Vagina (tissue), 2 donors: ENCODE measurements around the gene SALL2.

Source experiments
- CTCF ChIP-seq, 3 experiments: fragments of 450-650 bp in 2 of 3; fragments of 200-600 bp in 1 of 3; sonication (generic) in 1 of 3; IDR thresholded peaks; one replicate each; pipeline ENCODE4 v1.5.1; 2017 to 2019; ENCODE audit warnings: antibody characterized with exemption in 3 of 3, mild to moderate bottlenecking in 2 of 3, moderate library complexity in 2 of 3
- POLR2A ChIP-seq, 2 donors: fragments of 450-650 bp; IDR thresholded peaks; one replicate each; pipeline ENCODE4 v1.6.1; 2017; ENCODE audit warnings: antibody characterized with exemption in 2 of 2, mild to moderate bottlenecking in 2 of 2, moderate library complexity in 2 of 2

- TF ChIP-seq CTCF (IDR thresholded peaks at IDR 0.05) (no peak), POLR2A (IDR thresholded peaks at IDR 0.05) (no peak)
These were observed 3.4 kb upstream of the SALL2 start for GRCh38 chr14:21529515-21529914.
